ENCODE measurements around the gene LNPK.

The LNPK gene

DNA sequence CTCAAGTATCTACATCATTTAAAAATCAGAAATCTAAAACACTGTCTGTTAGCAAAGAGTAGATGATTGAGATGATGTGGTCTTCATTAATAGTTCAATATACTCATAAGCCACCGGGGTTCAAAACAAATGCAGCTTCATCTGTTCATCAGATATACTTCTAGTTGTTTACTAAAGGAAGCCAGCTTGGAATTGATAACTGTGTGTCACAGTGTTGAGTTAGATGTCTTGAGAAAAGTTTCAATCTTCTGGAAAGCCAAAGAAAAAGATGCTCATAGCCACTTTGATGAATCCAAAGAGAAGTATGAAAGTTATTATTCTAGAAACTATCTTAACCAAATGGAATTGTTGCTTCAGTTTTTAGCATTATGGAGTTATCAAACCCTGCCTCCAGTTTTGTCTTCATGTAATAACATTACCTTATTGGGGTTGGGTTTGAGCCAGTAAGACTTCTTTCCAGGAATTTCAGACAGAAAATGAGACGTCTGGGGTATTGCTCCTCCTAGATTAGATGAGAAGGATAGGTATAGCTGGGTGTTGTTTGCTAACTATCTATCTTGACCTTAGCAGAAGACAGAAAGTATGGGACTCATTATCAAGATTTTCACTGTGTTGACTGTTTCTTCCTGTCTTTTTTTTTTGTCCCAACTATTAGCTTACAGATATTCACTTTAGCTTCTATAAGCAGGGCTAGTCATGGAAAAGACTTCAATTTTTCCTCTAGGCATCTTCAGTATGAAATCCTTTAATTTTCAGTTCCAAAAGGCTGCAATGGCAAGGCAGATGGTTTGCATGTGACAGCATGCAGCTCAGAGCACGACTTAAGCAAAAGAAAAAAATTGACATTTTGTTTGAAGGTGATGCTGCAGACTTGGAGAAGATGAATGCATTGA lies 66.5 kb downstream of the LNPK start:
- no peak for TF ChIP-seq RAD21 (IDR thresholded peaks at IDR 0.05; ENCODE audit: low read depth)
- TF ChIP-seq EGR1 (IDR thresholded peaks at IDR 0.05): no peak
- TF ChIP-seq TCF12 (IDR thresholded peaks at IDR 0.05; ENCODE audit: low read depth): no peak
- TF ChIP-seq, protein P1, sequence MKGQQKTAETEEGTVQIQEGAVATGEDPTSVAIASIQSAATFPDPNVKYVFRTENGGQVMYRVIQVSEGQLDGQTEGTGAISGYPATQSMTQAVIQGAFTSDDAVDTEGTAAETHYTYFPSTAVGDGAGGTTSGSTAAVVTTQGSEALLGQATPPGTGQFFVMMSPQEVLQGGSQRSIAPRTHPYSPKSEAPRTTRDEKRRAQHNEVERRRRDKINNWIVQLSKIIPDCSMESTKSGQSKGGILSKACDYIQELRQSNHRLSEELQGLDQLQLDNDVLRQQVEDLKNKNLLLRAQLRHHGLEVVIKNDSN (IDR thresholded peaks at IDR 0.05): no peak
- no peak for TF ChIP-seq TEAD4 (IDR thresholded peaks at IDR 0.05)
- no peak for TF ChIP-seq YY1 (IDR thresholded peaks at IDR 0.05; ENCODE audit: low read depth)
- no peak for TF ChIP-seq NFIC (IDR thresholded peaks at IDR 0.05)
- no peak for TF ChIP-seq ZBTB7A (IDR thresholded peaks at IDR 0.05; ENCODE audit: low read depth)
- TF ChIP-seq CREB1 (IDR thresholded peaks at IDR 0.05; ENCODE audit: low read depth): no peak
- no peak for TF ChIP-seq EP300 (IDR thresholded peaks at IDR 0.05; ENCODE audit: borderline replicate concordance)
- TF ChIP-seq TAF1 (IDR thresholded peaks at IDR 0.05; ENCODE audit: low read depth): no peak
- TF ChIP-seq FOXM1 (IDR thresholded peaks at IDR 0.05; ENCODE audit: borderline replicate concordance, low read depth): no peak
- TF ChIP-seq, protein P2, sequence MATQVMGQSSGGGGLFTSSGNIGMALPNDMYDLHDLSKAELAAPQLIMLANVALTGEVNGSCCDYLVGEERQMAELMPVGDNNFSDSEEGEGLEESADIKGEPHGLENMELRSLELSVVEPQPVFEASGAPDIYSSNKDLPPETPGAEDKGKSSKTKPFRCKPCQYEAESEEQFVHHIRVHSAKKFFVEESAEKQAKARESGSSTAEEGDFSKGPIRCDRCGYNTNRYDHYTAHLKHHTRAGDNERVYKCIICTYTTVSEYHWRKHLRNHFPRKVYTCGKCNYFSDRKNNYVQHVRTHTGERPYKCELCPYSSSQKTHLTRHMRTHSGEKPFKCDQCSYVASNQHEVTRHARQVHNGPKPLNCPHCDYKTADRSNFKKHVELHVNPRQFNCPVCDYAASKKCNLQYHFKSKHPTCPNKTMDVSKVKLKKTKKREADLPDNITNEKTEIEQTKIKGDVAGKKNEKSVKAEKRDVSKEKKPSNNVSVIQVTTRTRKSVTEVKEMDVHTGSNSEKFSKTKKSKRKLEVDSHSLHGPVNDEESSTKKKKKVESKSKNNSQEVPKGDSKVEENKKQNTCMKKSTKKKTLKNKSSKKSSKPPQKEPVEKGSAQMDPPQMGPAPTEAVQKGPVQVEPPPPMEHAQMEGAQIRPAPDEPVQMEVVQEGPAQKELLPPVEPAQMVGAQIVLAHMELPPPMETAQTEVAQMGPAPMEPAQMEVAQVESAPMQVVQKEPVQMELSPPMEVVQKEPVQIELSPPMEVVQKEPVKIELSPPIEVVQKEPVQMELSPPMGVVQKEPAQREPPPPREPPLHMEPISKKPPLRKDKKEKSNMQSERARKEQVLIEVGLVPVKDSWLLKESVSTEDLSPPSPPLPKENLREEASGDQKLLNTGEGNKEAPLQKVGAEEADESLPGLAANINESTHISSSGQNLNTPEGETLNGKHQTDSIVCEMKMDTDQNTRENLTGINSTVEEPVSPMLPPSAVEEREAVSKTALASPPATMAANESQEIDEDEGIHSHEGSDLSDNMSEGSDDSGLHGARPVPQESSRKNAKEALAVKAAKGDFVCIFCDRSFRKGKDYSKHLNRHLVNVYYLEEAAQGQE (IDR thresholded peaks at IDR 0.05; ENCODE audit: low read depth): no peak
- no peak for TF ChIP-seq CEBPB (IDR thresholded peaks at IDR 0.05)
- TF ChIP-seq, protein P3, sequence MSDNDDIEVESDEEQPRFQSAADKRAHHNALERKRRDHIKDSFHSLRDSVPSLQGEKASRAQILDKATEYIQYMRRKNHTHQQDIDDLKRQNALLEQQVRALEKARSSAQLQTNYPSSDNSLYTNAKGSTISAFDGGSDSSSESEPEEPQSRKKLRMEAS (IDR thresholded peaks at IDR 0.05): no peak

DNA sequence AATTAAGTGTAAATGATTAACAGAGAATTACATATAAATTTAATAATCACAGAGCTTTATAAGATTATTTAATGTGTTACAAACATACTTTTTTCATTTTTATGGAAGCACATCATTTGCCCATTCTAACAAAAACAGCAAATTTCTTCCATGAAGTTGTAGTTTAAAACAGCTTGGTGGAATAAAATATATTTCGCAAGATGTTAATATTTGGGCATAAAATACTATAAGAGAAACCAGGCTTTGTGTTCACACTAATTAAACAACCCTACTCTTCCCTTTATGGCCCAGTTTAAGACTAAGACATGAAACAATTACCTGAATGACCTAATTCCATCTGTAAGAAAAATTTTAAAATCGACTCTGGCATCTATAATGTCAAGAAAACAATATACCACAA lies 69.4 kb downstream of the LNPK start:
- TF ChIP-seq ZBTB7A (IDR thresholded peaks at IDR 0.05; ENCODE audit: low read depth): no peak
- no peak for TF ChIP-seq EGR1 (IDR thresholded peaks at IDR 0.05)
- TF ChIP-seq TAF1 (IDR thresholded peaks at IDR 0.05; ENCODE audit: low read depth): no peak
- no peak for TF ChIP-seq NFIC (IDR thresholded peaks at IDR 0.05)
- TF ChIP-seq CEBPB (IDR thresholded peaks at IDR 0.05): no peak

DNA sequence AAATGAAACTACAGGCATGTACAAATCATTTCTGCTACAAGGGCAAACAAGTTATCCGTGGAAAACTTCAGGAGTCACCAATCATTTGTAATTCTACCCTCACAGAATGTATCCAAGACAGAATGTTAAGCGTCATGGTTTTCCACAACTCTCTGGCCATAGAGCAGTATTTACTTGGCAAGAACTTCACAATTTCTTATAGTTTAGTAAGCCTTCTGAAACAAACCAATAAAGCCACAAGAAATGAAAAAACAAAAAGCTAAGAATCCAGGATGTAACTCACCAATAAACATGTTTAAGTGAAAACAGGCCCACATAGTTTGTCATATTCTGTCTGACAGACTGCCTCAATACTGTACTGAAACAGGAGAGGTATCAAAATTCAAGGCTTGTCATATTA lies 70.3 kb downstream of the LNPK start:
- TF ChIP-seq ZBTB7A (IDR thresholded peaks at IDR 0.05; ENCODE audit: low read depth) (no peak), CREB1 (IDR thresholded peaks at IDR 0.05; ENCODE audit: low read depth) (no peak)

DNA sequence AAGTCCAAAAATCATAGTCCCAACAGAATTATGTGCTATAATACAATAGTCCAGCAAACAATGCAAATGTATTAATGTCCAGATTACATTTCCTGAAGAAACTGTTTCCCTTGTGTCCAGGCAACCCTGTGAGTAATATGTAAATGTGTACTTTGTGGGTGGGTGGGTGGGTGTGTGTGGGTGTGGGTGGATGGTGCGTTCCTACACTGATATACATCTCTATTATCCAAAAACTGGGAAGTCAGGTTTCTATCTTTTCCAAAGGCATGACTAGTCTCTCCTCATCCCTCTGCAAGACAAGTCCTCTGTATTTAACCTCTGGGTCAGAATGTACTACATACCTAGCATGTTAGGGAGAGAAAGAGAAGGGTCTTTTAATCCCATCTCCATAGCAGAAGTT lies 71.6 kb downstream of the LNPK start:
- TF ChIP-seq CEBPB (IDR thresholded peaks at IDR 0.05): no peak
- no peak for TF ChIP-seq EGR1 (IDR thresholded peaks at IDR 0.05)

DNA sequence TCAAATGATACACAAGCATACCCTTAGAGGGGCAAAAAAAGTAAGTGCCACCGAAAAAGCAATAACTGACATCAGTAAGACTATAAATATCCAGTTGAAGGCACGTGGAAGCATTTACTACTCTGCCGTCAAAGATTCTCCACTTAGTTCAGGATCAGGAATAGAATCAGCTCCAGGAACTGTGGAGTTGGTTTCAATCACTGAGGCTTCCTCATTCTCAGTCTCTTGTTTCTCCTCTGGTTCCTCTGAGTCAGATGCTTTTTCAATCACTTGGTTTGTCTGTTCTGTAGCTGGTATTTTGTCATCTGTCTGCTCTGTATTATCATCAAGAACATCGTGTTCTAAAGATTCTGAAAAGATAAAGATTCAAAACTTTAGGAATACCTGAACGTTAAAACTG lies 72.2 kb downstream of the LNPK start:
- TF ChIP-seq, protein P2 (IDR thresholded peaks at IDR 0.05; ENCODE audit: low read depth): no peak
- TF ChIP-seq TCF12 (IDR thresholded peaks at IDR 0.05; ENCODE audit: low read depth) (no peak), EP300 (IDR thresholded peaks at IDR 0.05; ENCODE audit: borderline replicate concordance) (no peak), NFIC (IDR thresholded peaks at IDR 0.05) (no peak), RAD21 (IDR thresholded peaks at IDR 0.05; ENCODE audit: low read depth) (no peak), ZBTB7A (IDR thresholded peaks at IDR 0.05; ENCODE audit: low read depth) (no peak), FOXM1 (IDR thresholded peaks at IDR 0.05; ENCODE audit: borderline replicate concordance, low read depth) (no peak)
- TF ChIP-seq, protein P1 (IDR thresholded peaks at IDR 0.05): no peak

DNA sequence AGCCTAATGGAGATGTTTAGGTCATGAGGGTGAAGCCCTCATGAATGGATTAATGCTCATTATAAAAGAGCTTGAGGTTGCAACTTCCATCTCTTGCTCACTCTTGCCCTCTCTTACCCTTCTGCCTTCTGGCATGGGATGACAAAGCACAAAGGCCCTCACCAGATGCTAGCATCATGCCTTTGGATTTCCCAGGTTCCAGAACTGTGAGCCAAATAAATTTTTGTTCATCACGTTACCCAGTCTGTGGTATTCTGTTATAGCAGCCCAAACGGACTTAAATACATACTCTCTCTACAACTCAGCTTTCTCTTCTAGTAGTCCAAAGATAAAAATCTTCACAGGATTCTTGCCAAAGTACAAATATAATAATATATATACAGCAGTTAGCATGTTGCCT lies 75.8 kb downstream of the LNPK start:
- TF ChIP-seq CREB1 (IDR thresholded peaks at IDR 0.05; ENCODE audit: low read depth) (no peak), EP300 (IDR thresholded peaks at IDR 0.05; ENCODE audit: borderline replicate concordance) (no peak), CEBPB (IDR thresholded peaks at IDR 0.05) (no peak), TCF12 (IDR thresholded peaks at IDR 0.05; ENCODE audit: low read depth) (no peak), NFIC (IDR thresholded peaks at IDR 0.05) (no peak), YY1 (IDR thresholded peaks at IDR 0.05; ENCODE audit: low read depth) (no peak), RAD21 (IDR thresholded peaks at IDR 0.05; ENCODE audit: low read depth) (no peak), ZBTB7A (IDR thresholded peaks at IDR 0.05; ENCODE audit: low read depth) (no peak), EGR1 (IDR thresholded peaks at IDR 0.05) (no peak), TAF1 (IDR thresholded peaks at IDR 0.05; ENCODE audit: low read depth) (no peak), FOXM1 (IDR thresholded peaks at IDR 0.05; ENCODE audit: borderline replicate concordance, low read depth) (no peak), TEAD4 (IDR thresholded peaks at IDR 0.05) (no peak)
- TF ChIP-seq, protein P1 (IDR thresholded peaks at IDR 0.05): no peak
- TF ChIP-seq, protein P3 (IDR thresholded peaks at IDR 0.05): no peak
